Keratinocyte (primary cell): ENCODE data around the gene TRAP1. TPM values are rescaled to one million over a fixed set of nuclear protein-coding genes. Genes with fewer than 3 reads are reported as not detected.

Source experiments
- DNase-seq: peaks from one replicate; pipeline ENCODE4 v3.0.0-alpha.2; 2011; ENCODE audit warnings: low read depth, missing footprints, low spot score
- FAIRE-seq: peaks from 2 replicates; lab custom pipeline; 2011; peaks lifted over from hg19 to GRCh38; lab: Jason Lieb, UNC
- H2AFZ ChIP-seq: 2 replicates; pipeline ENCODE4 v1.6.0; 2012; ENCODE audit warnings: low read length, control low read depth, inconsistent platforms; ENCODE audit not compliant: control insufficient read depth
- H3K27ac ChIP-seq: 2 replicates; pipeline ENCODE4 v1.5.1; 2011; ENCODE audit warnings: low read length; ENCODE audit not compliant: control insufficient read depth, insufficient read depth
- H3K27me3 ChIP-seq: 3 replicates; pipeline ENCODE4 v1.6.0; 2011; ENCODE audit warnings: low read length; ENCODE audit not compliant: control insufficient read depth, insufficient read depth; ENCODE audit errors: extremely low read depth
- H3K36me3 ChIP-seq, 2 experiments: 2 replicates in 1 of 2; 3 replicates in 1 of 2; pipeline ENCODE4 v1.5.1; 2011; ENCODE audit warnings: low read length in 2 of 2, mild to moderate bottlenecking in 1 of 2; ENCODE audit not compliant: control insufficient read depth in 2 of 2, insufficient read depth in 2 of 2; ENCODE audit errors: extremely low read depth in 1 of 2
- H3K4me1 ChIP-seq: 3 replicates; pipeline ENCODE4 v1.5.1; 2011; ENCODE audit warnings: low read length; ENCODE audit not compliant: control insufficient read depth, insufficient read depth; ENCODE audit errors: extremely low read depth
- H3K4me2 ChIP-seq: 3 replicates; pipeline ENCODE4 v1.6.0; 2011; ENCODE audit warnings: low read depth, low read length; ENCODE audit not compliant: control insufficient read depth, insufficient read depth; ENCODE audit errors: extremely low read depth
- H3K4me3 ChIP-seq, 3 experiments: fragments of 200-600 bp in 1 of 3; sonication (generic) in 1 of 3; 2 replicates in 2 of 3; 3 replicates in 1 of 3; pipeline ENCODE4 v1.5.1; 2011 to 2016; ENCODE audit warnings: low read length in 3 of 3, mild to moderate bottlenecking in 3 of 3, control low read depth in 2 of 3, inconsistent platforms in 1 of 3, low read depth in 1 of 3, mixed read lengths in 1 of 3, mixed run types in 1 of 3, moderate library complexity in 1 of 3; ENCODE audit not compliant: control insufficient read depth in 2 of 3, insufficient read depth in 2 of 3; ENCODE audit errors: extremely low read depth in 1 of 3
- H3K79me2 ChIP-seq: 2 replicates; pipeline ENCODE4 v1.6.0; 2012; ENCODE audit warnings: low read length; ENCODE audit not compliant: control insufficient read depth, insufficient read depth
- H3K9ac ChIP-seq: 3 replicates; pipeline ENCODE4 v1.6.0; 2011; ENCODE audit warnings: low read length; ENCODE audit not compliant: control insufficient read depth, insufficient read depth; ENCODE audit errors: extremely low read depth
- H3K9me1 ChIP-seq: 3 replicates; pipeline ENCODE4 v1.6.0; 2011; ENCODE audit warnings: low read length; ENCODE audit not compliant: control insufficient read depth, insufficient read depth; ENCODE audit errors: extremely low read depth
- H3K9me3 ChIP-seq: 2 replicates; pipeline ENCODE4 v1.5.1; 2012; ENCODE audit warnings: low read depth, low read length; ENCODE audit not compliant: control insufficient read depth
- H4K20me1 ChIP-seq: 3 replicates; pipeline ENCODE4 v1.6.0; 2011; ENCODE audit warnings: low read length; ENCODE audit not compliant: control insufficient read depth, insufficient read depth; ENCODE audit errors: extremely low read depth
- CTCF ChIP-seq, 3 experiments: IDR thresholded peaks in 1 of 3; conservative IDR thresholded peaks in 1 of 3; optimal IDR thresholded peaks in 1 of 3; 2 replicates in 2 of 3; 3 replicates in 1 of 3; pipeline versions ENCODE3 to v1.5.1; 2011; ENCODE audit warnings: low read length in 3 of 3, mild to moderate bottlenecking in 3 of 3, moderate library complexity in 2 of 3, control low read depth in 1 of 3, inconsistent platforms in 1 of 3; ENCODE audit not compliant: insufficient read depth in 2 of 3; ENCODE audit errors: extremely low read depth in 1 of 3
- EZH2 ChIP-seq: IDR thresholded peaks from one replicate; pipeline ENCODE4 v1.6.1; 2012; ENCODE audit warnings: inconsistent platforms, mild to moderate bottlenecking, low read length, moderate library complexity
- dilution Hi-C: fragments of 300-500 bp; cut with MboI; formaldehyde crosslinking; loops from one replicate; pipeline ENCODE4 v1.7.0; 2020; ENCODE audit warnings: low sequenced_read_pairs; ENCODE audit not compliant: extremely low pct_ligation_motif_present
- polyA plus RNA-seq, 5 experiments: library from polyadenylated mRNA; depleted of rRNA in 3 of 5; stranded (reverse) in 3 of 5; stranded (forward) in 1 of 5; unstranded in 1 of 5; fragments of >200 nt; gene quantifications; 1 replicate in 1 of 5; 2 replicates in 3 of 5; 3 replicates in 1 of 5; pipeline versions ENCODE4 v1.2.1 to v1.2.3, GENCODE V29; 2011 to 2012; ENCODE audit warnings: missing spikeins in 2 of 5, low read depth in 1 of 5, low replicate concordance in 1 of 5

TRAP1 gene
- polyA plus RNA-seq, 1 donor (not counting 4 experiments of a cell fraction or from before 2014, with no cell fraction given), result 106 TPM

GRCh38 chr16:3732171-3732570, 14.8 kb upstream of the TRAP1 start:
- FAIRE-seq (no peak), DNase-seq (no peak)
- dilution Hi-C loops, result no loop called here
- Histone ChIP-seq H4K20me1 (no peaks in the 10 kb centered on the region), H3K4me2 (no peak overlapping the region), H3K79me2 (no peaks in the 10 kb centered on the region), H3K27me3 (no peaks in the 10 kb centered on the region), H3K4me3 (no peak overlapping the region), H3K36me3 (peaks cover 32 to 49% of the 10 kb centered on the region in 2 experiments), H2AFZ (no peak overlapping the region), H3K27ac (no peak overlapping the region), H3K4me1 (no peaks in the 10 kb centered on the region), H3K9ac (no peak overlapping the region), H3K9me1 (no peaks in the 10 kb centered on the region), H3K9me3 (no peaks in the 10 kb centered on the region)
- TF ChIP-seq CTCF (optimal IDR thresholded peaks at IDR 0.05 in 1 of 3, IDR thresholded peaks at IDR 0.05 in 1 of 3, conservative IDR thresholded peaks at IDR 0.05 in 1 of 3; ENCODE audit: extremely low read depth in 1 of 3, insufficient read depth in 2 of 3, low read length in 3 of 3) (no peak), EZH2 (no peak)

DNA sequence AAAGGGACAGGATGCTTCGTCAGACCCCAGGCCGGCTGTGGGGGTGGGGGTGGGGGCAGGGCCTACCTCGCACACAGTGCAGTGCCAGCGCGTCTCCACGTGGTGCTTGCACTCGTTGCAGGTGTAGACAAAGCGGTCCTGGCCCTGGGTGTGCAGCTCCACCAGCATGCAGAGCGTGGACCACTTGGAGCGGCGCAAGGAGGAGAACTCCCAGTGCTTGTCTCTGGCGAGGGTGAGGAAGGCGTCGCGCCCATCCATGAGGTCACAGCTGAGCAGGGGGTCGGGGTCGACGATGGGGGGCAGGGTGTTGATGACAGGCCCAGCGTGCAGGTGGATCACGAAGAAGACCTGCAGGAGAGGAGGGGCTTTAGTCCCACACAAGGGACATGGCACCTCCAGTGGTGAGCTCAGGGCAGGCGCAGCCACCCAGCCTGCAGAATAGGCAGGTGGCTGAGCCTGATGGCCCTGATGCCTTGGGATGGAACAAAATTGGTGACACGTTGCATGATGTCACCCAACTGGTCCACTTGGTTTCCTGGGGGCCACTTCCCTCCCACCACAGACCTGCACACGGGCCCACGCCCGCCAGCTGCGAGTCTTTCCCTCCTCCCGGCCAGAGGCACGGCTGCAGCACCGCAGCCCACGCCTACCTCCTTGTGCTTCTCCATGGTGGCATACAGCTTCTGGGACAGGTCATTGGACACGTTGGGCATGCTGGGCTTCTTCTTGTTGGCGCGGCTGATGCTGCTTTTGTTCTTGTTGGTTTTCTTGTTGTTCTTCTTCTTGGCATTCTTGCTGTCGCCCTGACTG, 14.0 kb upstream of the TRAP1 start:
- Histone ChIP-seq H3K4me2 (no peak overlapping the region), H3K4me3 (no peak overlapping the region), H3K79me2 (no peaks in the 10 kb centered on the region), H3K9me1 (no peaks in the 10 kb centered on the region), H3K27me3 (no peaks in the 10 kb centered on the region), H4K20me1 (no peaks in the 10 kb centered on the region), H3K4me1 (no peaks in the 10 kb centered on the region), H3K36me3 (peaks cover 28 to 40% of the 10 kb centered on the region in 2 experiments), H3K9ac (no peak overlapping the region), H2AFZ (no peak overlapping the region), H3K27ac (no peak overlapping the region), H3K9me3 (no peaks in the 10 kb centered on the region)
- no peak for DNase-seq
- no peak for FAIRE-seq
- dilution Hi-C loops, result no loop called here
- TF ChIP-seq EZH2 (no peak), CTCF (optimal IDR thresholded peaks at IDR 0.05 in 1 of 3, IDR thresholded peaks at IDR 0.05 in 1 of 3, conservative IDR thresholded peaks at IDR 0.05 in 1 of 3; ENCODE audit: extremely low read depth in 1 of 3, insufficient read depth in 2 of 3, low read length in 3 of 3) (no peak)
